Measurements from ENCODE around the gene AFAP1L1. TPM values are rescaled to one million over a fixed set of nuclear protein-coding genes. Genes with fewer than 3 reads are reported as not detected.

The AFAP1L1 gene
- total and polyA plus RNA-seq, 2 of the 13 experiments (the other 11 are each of a cell fraction or from before 2014, with no cell fraction given) = 0.38 to 1.0 TPM

DNA sequence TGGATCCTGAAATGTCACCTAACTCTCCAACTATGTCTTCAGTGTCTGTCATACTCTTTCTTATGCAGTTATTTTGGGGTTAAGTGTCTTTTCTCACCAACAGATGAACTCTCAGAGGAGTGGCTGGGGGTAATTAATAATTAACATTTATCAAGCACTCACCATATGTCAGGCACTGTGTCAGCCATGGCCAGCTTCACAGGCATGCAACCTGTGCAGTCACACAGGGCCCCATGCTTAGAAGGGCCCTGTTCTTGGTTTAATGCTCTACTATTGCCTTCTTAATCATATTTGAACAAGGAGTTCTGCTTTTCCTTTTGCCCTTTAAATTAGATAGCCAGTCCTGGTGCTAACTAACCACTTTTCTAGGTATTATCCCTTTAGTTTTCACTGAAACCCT is 70.2 kb downstream of the AFAP1L1 start:
- H4K20me1 ChIP-seq (ENCODE audit: insufficient read depth, low read length) = no peaks in the 10 kb centered on the region
- ChIA-PET CTCF (ENCODE audit: low intra/inter-chr PET ratio, low total read pairs) (no interaction called here), POLR2A (interaction anchor here (6.7 kb wide), 1 partner anchor 19 kb away, joined by 93 read pairs; no protein-coding TSS in a partner anchor)
- no peaks in the 10 kb centered on the region for H3K36me3 ChIP-seq (replicated peaks in 1 of 2; ENCODE audit: control insufficient read depth in 1 of 2, insufficient read depth in 2 of 2, low read length in 2 of 2)
- H3K4me1 ChIP-seq (ENCODE audit: insufficient read depth, low read length) = peaks cover 38% of the 10 kb centered on the region
- no peak overlapping the region for H3K4me2 ChIP-seq (ENCODE audit: low read depth, low read length)
- H3K79me2 ChIP-seq (ENCODE audit: insufficient read depth, low read length) = peaks cover 12% of the 10 kb centered on the region
- H3K27me3 ChIP-seq (ENCODE audit: control insufficient read depth in 1 of 2, insufficient read depth in 2 of 2, low read length in 2 of 2) = no peaks in the 10 kb centered on the region; a peak in 1 of 5 replicates
- in situ Hi-C loops (cut with HindIII; ENCODE audit: extremely low pct_ligation_motif_present, low pct_unique_long_range_greater_than_20kb) = no loop called here
- H2AFZ ChIP-seq (ENCODE audit: low read length) = no peak overlapping the region
- ATAC-seq (no peak), DNase-seq (ENCODE audit: low spot score) (no peak), FAIRE-seq (no peak)
- no peak overlapping the region for H3K4me3 ChIP-seq (replicated peaks in 1 of 3; ENCODE audit: insufficient read depth in 1 of 3, low read depth in 2 of 3, low read length in 3 of 3)
- H3K9me3 ChIP-seq (ENCODE audit: low read length) = no peaks in the 10 kb centered on the region
- no peak overlapping the region for H3K9ac ChIP-seq (ENCODE audit: insufficient read depth, low read depth, low read length)
- no TSS peak for BruUV-seq (replicated peaks)
- TF ChIP-seq ZNF670 (CRISPR knock-in tag; IDR thresholded peaks at IDR 0.05; ENCODE audit: borderline replicate concordance) (no peak), ZNF280D (CRISPR knock-in tag; IDR thresholded peaks at IDR 0.05) (no peak), ZBTB25 (CRISPR knock-in tag; IDR thresholded peaks at IDR 0.05) (no peak), KDM5A (IDR thresholded peaks at IDR 0.05; ENCODE audit: borderline replicate concordance, low read length) (no peak)
- intact Hi-C loops (cut with micrococcal nuclease; ENCODE audit: unreplicated experiment) = no loop called here
- H3K27ac ChIP-seq (ENCODE audit: extremely low read length, insufficient read depth, low read length) = no peak overlapping the region

Measured in HepG2 (cell line).